ENCODE data around the gene LCE2B. TPM values are rescaled to one million over a fixed set of nuclear protein-coding genes. Genes with fewer than 3 reads are reported as not detected.
"Not testable (repeated sequence)": the region's sequence is repeated elsewhere in the genome, so short reads cannot be mapped to it uniquely, and the experiment has no call there.

Gene LCE2B
- polyA plus RNA-seq, 3 donors, result not detected

GRCh38 chr1:152667648-152668047 lies 18.3 kb upstream of the LCE2B start:
- 83% methylated on average over 5 of the region's 5 CpGs for WGBS (ENCODE audit: insufficient coverage)
- Histone ChIP-seq H3K79me2 (ENCODE audit: insufficient read depth, low read length) (no peaks in the 10 kb centered on the region), H3K27me3 (ENCODE audit: control insufficient read depth in 2 of 2, insufficient read depth in 2 of 2, low read length in 2 of 2) (no peaks in the 10 kb centered on the region), H3K4me1 (ENCODE audit: control insufficient read depth in 1 of 2, insufficient read depth in 2 of 2, low read length in 2 of 2) (no peaks in the 10 kb centered on the region), H3K27ac (ENCODE audit: low read depth in 1 of 2, low read length in 2 of 2) (no peak overlapping the region), H4K20me1 (ENCODE audit: insufficient read depth, low read length) (no peaks in the 10 kb centered on the region), H3K9me3 (replicated peaks in 1 of 2; ENCODE audit: control insufficient read depth in 1 of 2, insufficient read depth in 1 of 2, low read length in 2 of 2) (no peaks in the 10 kb centered on the region), H3K4me2 (replicated peaks; ENCODE audit: extremely low read depth, low read length, poor library complexity, severe bottlenecking) (no peak overlapping the region), H3K36me3 (replicated peaks in 1 of 2; ENCODE audit: control insufficient read depth in 1 of 2, insufficient read depth in 2 of 2, low read length in 2 of 2) (no peaks in the 10 kb centered on the region), H3K4me3 (replicated peaks in 1 of 3; ENCODE audit: low read depth in 2 of 3, low read length in 3 of 3) (no peak overlapping the region), H3K9ac (ENCODE audit: insufficient read depth, low read length, poor library complexity, severe bottlenecking) (no peak overlapping the region), H2AFZ (ENCODE audit: insufficient read depth, low read depth, low read length, poor library complexity, severe bottlenecking) (no peak overlapping the region)
- H3K36me3 Mint-ChIP-seq, result no peaks in the 10 kb centered on the region
- no peak overlapping the region for H3K4me3 Mint-ChIP-seq
- peaks cover 3 to 8% (median 6%) of the 10 kb centered on the region in 3 donors for H3K27me3 Mint-ChIP-seq (ENCODE audit: low read depth in 3 of 3)
- no peak for DNase-seq
- peaks cover 0 to 3% (median 0%) of the 10 kb centered on the region in 7 donors for H3K9me3 Mint-ChIP-seq
- no peaks in the 10 kb centered on the region for H3K4me1 Mint-ChIP-seq
- H3K27ac Mint-ChIP-seq, result no peak overlapping the region
- intact Hi-C loops (cut with micrococcal nuclease), result no loop called here
- TF ChIP-seq, protein P1, sequence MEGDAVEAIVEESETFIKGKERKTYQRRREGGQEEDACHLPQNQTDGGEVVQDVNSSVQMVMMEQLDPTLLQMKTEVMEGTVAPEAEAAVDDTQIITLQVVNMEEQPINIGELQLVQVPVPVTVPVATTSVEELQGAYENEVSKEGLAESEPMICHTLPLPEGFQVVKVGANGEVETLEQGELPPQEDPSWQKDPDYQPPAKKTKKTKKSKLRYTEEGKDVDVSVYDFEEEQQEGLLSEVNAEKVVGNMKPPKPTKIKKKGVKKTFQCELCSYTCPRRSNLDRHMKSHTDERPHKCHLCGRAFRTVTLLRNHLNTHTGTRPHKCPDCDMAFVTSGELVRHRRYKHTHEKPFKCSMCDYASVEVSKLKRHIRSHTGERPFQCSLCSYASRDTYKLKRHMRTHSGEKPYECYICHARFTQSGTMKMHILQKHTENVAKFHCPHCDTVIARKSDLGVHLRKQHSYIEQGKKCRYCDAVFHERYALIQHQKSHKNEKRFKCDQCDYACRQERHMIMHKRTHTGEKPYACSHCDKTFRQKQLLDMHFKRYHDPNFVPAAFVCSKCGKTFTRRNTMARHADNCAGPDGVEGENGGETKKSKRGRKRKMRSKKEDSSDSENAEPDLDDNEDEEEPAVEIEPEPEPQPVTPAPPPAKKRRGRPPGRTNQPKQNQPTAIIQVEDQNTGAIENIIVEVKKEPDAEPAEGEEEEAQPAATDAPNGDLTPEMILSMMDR (IDR thresholded peaks at IDR 0.05), result no peak

GRCh38 chr1:152673016-152673415 lies 12.9 kb upstream of the LCE2B start:
- H3K4me1 Mint-ChIP-seq, result no peaks in the 10 kb centered on the region
- H3K36me3 Mint-ChIP-seq, result no peaks in the 10 kb centered on the region
- Histone ChIP-seq H3K27me3 (ENCODE audit: control insufficient read depth in 2 of 2, insufficient read depth in 2 of 2, low read length in 2 of 2) (no peaks in the 10 kb centered on the region), H3K9ac (ENCODE audit: insufficient read depth, low read length, poor library complexity, severe bottlenecking) (no peak overlapping the region), H2AFZ (ENCODE audit: insufficient read depth, low read depth, low read length, poor library complexity, severe bottlenecking) (no peak overlapping the region), H3K4me1 (ENCODE audit: control insufficient read depth in 1 of 2, insufficient read depth in 2 of 2, low read length in 2 of 2) (no peaks in the 10 kb centered on the region), H3K4me3 (replicated peaks in 1 of 3; ENCODE audit: low read depth in 2 of 3, low read length in 3 of 3) (no peak overlapping the region), H3K9me3 (replicated peaks in 1 of 2; ENCODE audit: control insufficient read depth in 1 of 2, insufficient read depth in 1 of 2, low read length in 2 of 2) (no peaks in the 10 kb centered on the region), H3K4me2 (replicated peaks; ENCODE audit: extremely low read depth, low read length, poor library complexity, severe bottlenecking) (no peak overlapping the region), H3K27ac (ENCODE audit: low read depth in 1 of 2, low read length in 2 of 2) (no peak overlapping the region), H3K79me2 (ENCODE audit: insufficient read depth, low read length) (no peaks in the 10 kb centered on the region), H3K36me3 (replicated peaks in 1 of 2; ENCODE audit: control insufficient read depth in 1 of 2, insufficient read depth in 2 of 2, low read length in 2 of 2) (no peaks in the 10 kb centered on the region), H4K20me1 (ENCODE audit: insufficient read depth, low read length) (no peaks in the 10 kb centered on the region)
- no peak overlapping the region for H3K4me3 Mint-ChIP-seq
- WGBS (ENCODE audit: insufficient coverage), result no CpG with 5 or more reads among the region's 2 CpGs
- H3K27ac Mint-ChIP-seq, result no peak overlapping the region
- H3K9me3 Mint-ChIP-seq, result peaks cover 0 to 3% (median 0%) of the 10 kb centered on the region in 7 donors
- TF ChIP-seq, protein P1 (IDR thresholded peaks at IDR 0.05), result no peak
- no peak for DNase-seq
- intact Hi-C loops (cut with micrococcal nuclease), result no loop called here
- H3K27me3 Mint-ChIP-seq (ENCODE audit: low read depth in 3 of 3), result peaks cover 2 to 7% (median 6%) of the 10 kb centered on the region in 3 donors

GRCh38 chr1:152674983-152675382 lies 10.9 kb upstream of the LCE2B start, which contains the start of gene LCE2C:
Gene LCE2C (plus strand): TSS chr1:152675279. CDS start chr1:152676016, 737 bp downstream.
- H3K4me3 Mint-ChIP-seq; H3K4me1 Mint-ChIP-seq; H3K27me3 ChIP-seq (ENCODE audit: control insufficient read depth in 2 of 2, insufficient read depth in 2 of 2, low read length in 2 of 2); H3K4me2 ChIP-seq (replicated peaks; ENCODE audit: extremely low read depth, low read length, poor library complexity, severe bottlenecking); H3K9ac ChIP-seq (ENCODE audit: insufficient read depth, low read length, poor library complexity, severe bottlenecking); H4K20me1 ChIP-seq (ENCODE audit: insufficient read depth, low read length); H2AFZ ChIP-seq (ENCODE audit: insufficient read depth, low read depth, low read length, poor library complexity, severe bottlenecking); H3K4me1 ChIP-seq (ENCODE audit: control insufficient read depth in 1 of 2, insufficient read depth in 2 of 2, low read length in 2 of 2); DNase-seq; H3K36me3 ChIP-seq (replicated peaks in 1 of 2; ENCODE audit: control insufficient read depth in 1 of 2, insufficient read depth in 2 of 2, low read length in 2 of 2); H3K36me3 Mint-ChIP-seq; H3K79me2 ChIP-seq (ENCODE audit: insufficient read depth, low read length); H3K9me3 Mint-ChIP-seq; intact Hi-C loops (cut with micrococcal nuclease); H3K4me3 ChIP-seq (replicated peaks in 1 of 3; ENCODE audit: low read depth in 2 of 3, low read length in 3 of 3); H3K9me3 ChIP-seq (replicated peaks in 1 of 2; ENCODE audit: control insufficient read depth in 1 of 2, insufficient read depth in 1 of 2, low read length in 2 of 2); H3K27ac ChIP-seq (ENCODE audit: low read depth in 1 of 2, low read length in 2 of 2): not testable (repeated sequence)
- Mint-ChIP-seq H3K27ac (peak within 1 kb of the TSS in 1 of 7 donors; percentile 58), H3K27me3 (ENCODE audit: low read depth in 3 of 3) (peaks cover 2 to 16% (median 6%) of the 10 kb centered on the region in 3 donors)
- WGBS (ENCODE audit: insufficient coverage), result 89% methylated on average over 1 of the region's 3 CpGs
